ENCODE measurements around the gene ZNF804A.

Gene ZNF804A

DNA sequence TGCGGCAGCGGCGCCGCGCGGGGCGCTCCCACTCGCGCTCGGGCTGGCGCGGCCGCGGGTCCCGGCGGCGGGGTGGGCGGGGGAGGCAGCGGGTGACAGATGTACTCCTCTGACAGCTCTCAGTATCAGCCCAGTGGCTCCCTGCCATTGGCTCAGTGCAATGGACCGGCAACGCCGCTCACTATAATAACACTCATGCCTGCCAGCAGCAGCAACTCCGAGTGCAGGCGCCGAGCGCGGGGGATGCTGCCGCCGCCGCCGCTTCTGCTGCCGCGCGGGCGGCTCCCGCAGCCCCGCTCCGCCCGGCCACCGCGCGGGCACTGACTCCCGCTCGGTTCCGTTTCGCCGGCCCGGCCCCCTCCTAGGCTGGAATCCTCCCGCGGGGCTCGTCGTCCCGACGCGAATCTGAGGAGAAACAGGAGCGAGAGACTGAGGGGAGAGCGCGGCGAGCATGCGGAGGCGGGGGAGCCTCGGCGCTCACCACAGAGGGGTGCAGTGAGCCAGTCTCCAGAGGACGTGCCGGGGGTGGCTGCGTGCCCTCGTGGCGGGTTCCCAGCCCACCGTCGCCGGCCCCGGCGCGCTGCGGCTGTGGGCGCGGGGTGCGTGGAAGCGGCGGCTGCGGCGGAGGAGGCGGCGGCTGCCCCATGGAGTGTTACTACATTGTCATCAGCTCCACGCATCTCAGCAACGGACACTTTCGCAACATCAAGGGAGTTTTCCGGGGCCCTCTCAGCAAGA is at the start of gene ZNF804A:
ZNF804A (plus strand) TSS at position 214 of the 738 bp plus-strand sequence; CDS start at position 645, 431 bp downstream.
- peak; percentile 57 for DNase-seq

DNA sequence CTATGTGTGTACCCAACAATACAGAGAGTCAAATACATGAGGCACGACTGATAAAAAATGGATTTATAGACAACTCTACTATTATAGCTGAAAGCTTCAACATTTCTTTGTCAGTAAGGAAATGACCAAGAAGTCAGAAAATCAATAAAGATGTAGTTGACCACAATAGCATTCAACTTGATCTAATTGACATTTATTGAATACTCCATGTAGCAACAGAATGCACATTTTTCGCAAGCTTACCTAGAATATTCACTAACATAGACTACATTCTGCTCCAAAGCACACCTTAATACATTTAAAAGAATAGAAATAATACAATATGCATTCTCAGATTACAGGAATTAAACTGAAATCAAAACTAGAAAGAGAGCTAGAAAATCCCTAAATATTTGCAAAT is 49.2 kb upstream of the ZNF804A start:
- no peak for DNase-seq

DNA sequence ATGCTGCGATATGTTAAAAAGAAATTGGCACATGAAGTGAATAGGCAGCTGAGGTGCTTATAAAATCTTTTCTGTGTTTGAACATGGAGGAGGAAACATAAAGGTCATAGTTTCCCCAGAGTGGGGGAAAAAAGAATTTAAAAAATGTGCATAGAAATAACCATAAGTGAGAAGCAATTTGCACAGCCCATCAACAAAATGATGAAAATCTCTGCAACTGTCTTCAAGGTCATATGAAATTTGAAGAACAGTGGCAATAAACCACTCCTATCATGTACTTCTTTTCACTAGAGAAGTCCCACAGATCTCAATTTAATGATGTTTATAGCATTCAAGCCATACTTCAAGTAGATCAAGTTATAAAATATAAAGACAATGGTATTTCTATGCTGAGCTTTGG is 46.7 kb upstream of the ZNF804A start:
- DNase-seq, result no peak

DNA sequence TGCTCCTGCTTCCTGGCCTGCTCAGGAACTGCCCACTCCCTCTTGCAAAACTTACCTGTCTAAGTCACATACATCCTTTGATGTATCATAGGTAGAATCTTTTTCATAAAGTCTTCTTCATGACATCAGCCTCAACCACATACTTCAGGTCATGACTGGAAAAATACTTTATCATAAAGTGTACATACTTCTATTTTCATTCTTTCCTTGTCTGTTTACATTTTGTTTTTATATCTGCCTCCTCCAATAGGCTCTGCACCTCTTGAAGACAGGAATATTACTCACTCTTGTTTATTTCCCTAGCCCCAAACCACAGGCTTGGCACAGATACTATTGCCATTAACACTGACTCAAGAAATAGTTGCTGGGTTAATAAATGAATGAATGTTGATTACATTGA is 43.6 kb upstream of the ZNF804A start:
- DNase-seq, result no peak

DNA sequence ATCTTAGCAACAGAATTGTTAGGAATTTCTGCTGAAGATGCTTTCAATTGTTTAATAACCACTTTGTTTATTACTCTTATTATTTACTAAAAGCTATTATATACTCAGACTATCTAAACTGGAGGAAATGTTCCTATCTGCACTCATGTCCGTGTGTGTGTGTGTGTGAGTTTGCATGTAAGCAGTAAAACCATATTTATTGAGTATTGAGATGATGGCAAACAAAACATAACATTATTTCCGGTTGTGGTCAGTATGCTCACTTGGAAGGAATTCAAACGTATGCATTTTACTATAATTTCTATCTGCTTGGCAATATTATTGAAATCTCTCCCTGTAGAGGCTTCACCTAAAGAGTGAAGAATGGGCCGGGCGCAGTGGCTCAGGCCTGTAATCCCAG is 43.0 kb upstream of the ZNF804A start:
- no peak for DNase-seq

DNA sequence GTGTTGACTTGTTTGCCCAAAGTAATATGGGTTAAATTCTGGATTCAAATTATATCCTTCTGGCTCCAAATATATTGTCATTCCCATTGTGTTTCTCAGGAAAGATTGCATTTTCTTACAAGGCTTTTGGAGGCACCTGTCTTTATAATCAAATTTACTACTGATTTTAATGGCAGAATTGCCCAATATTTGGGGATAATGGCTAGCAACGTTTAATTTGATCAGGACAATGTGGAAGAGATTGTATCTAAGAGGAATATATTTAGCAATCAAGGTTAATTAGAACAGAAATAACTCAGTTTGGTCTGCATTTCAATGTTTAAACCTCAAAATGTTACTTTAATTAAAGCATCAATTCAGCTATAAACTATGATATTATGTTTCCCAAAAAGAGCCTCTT is 41.7 kb upstream of the ZNF804A start:
- DNase-seq, result no peak

DNA sequence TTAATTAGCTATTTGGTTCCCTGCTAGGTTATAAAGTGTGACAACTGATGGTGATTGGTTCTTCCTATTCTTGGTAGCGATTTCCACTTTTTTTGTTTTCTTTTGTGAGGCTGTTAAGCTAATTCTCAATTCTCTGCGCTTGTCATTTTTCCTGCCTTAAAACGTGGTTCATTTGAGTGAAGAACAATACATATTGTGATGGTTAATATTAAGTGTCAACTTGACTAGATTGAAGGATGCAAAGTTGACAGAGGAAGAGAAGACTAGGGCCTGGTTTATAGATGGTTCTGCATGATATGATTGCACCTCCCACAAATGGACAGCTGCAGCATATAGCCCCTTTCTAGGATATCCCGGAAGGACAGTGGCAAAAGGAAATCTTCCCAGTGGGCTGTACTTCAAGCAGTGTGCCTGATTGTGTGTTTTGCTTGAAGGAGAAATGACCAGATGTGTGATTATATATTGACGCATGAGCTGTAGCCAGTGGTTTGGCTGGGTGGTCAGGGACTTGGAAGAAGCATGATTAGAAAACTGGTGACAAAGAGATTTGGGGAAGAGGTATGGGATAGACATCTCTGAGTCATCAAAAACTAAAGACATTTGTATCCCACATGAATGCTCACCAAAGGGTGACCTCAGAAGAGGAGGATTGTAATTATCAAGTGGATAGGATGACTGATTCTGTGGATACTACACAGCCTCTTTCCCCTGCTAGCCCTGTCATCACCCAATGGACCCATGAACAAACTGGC is 39.4 kb upstream of the ZNF804A start:
- no peak for DNase-seq

DNA sequence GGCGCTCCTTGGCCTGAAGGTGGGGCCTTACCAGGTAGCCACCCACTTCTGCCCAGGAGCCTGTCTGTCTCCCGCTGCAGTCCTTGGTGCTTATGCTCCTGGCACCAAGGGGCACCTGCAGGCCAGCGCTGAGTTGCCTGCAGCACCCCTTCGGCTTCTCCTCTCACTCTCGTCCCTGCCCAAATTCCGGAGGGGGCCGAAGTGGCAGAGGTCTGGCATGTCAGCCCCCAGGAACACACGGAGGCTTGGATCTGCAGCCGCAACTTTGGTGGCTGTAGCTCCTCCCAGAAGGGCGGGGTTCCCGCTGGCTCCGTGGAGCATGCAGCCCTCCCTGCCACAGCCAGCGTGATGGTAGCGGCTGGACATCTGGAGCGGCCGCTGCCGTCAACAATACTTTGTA is 37.7 kb upstream of the ZNF804A start:
- no peak for DNase-seq

DNA sequence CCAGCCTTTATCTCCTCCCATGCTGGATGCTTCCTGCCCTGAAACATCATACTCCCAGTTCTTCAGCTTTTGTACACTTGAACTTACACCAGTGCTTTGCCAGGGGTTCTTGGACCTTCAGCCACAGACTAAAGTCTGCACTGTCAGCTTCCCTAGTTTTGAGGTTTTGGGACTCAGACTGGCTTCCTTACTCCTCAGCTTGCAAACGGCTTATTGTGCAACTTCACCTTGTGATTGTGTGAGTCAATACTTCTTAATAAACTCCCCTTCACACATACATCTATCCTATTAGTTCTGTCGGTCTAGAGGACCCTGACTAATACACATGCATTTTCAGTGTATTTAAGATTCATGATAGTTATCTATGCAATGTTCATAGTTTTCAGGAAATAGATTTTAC is 35.8 kb upstream of the ZNF804A start:
- no peak for DNase-seq

DNA sequence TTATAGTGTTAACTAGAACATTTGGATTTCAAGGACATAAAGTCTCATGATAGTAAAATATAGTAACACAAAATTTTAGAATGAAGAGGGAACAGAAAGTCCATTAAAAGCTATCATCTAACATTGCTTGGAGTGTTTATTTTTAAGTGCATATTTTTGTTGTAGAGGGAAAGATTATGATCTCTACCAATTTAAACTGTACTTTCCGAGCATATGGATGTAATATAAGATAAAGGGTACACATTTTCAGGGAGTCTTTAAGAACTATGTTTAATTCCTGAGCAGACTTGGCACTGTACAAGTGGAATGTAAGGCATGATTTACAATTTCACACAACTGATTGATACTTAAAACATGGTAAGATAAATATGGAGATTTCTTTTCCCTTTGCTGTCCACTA is 34.2 kb upstream of the ZNF804A start:
- no peak for DNase-seq

DNA sequence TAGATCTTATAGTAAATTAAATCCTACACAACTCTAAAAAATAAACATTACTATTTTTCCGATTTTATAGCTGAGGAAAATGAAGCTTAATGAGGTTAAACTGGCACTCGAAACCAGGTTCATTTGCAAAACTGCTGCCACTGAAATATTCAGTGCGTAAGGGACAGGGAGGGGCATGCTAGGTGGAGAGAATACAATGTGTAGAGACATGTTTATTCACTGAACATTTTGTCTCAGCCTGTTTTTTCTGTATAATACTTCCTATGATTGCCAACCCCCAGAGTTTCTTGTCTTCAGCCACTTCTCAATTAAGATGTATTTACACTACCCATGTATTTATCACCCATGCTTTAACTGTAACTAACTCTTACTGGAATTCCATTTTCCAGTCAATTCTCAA is 31.6 kb upstream of the ZNF804A start:
- no peak for DNase-seq

DNA sequence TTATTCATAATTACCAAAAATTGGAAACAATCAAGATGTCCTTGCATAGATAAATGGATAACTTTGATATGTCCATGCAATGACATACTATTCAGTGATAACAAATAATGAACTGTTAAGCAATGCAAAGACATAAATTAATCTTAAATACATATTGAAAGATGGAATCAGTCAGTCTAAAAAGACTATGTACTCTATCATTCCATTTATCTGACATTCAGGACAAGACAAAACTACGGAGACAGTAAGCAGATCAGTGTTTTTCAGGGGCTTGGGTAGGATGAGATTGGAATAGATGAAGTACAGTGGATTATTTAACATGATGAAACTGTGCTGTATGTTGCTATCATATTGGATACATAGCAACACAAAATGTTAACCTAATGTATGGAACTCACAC is 21.3 kb upstream of the ZNF804A start:
- no peak for DNase-seq

DNA sequence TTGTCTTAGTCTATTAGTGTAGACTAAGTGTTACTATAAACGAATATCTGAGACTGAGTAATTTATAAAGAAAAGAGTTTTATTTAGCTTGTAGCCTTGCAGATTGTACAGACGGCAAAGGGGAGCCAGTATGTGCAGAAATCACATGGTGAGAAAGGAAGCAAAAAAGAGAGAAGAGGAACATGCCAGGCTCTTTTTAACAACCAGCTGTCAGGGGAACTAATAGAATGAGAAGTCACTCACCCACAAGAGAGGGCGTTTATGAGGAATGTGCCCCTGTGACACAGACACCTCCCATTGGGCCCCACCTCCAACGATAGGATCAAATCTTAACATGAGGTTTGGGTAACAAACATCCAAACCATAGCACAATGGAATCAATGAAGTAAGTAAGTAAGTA is 20.6 kb upstream of the ZNF804A start:
- DNase-seq, result no peak

DNA sequence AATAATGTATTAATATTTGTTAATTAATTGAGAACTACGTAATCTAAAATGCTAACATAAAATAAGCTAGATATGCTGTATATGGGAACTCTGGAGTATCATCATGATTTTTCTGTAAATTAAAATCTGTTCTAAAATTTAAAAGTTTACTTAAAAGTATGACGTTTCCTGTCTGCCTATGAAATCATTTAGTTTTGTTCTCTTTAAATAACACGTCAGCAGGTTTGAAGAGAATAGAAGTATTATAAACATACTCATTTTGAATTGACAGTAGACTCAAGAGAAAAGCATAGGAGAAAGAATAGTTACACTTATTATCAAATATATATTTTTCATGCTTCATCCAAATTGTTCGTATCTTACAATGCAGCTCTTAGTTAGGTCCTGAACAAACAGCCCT is 19.1 kb upstream of the ZNF804A start:
- DNase-seq, result no peak

DNA sequence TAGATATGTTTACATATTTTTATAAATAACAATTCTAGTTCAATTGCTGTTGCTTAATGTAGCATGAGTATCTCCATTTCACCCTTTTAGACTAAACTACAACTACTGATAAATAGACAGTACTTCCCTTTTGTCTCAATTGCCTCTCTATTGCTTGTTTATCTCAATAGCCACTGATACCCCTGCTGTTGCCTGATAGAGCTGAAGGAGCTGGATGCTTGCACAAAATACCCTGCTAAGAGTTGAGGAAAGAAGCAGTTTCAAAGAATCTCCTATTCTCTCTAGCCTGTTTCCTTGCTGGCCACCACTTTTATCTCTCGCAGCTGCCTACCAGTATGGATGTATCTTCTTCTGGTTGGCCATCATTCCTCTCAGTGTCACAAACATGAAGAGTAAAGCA is 16.9 kb upstream of the ZNF804A start:
- no peak for DNase-seq

DNA sequence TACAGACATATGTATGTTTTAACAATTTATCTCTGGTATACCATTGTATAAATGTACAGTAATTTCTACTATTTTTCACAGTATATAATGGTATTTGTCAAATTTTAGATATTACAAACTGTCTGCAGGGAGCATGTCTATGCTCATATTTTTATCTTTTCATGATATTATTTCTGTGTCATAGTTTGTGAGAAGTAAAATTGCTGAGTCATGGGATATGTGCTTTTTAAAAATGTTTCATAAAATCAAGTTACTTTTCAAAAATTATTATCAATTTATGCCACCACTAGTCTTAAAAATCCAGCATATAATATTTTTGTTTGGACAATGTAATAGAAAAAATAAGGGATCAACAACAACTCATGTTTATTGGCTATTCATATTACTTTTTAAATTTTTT is 9.1 kb upstream of the ZNF804A start:
- DNase-seq, result no peak

DNA sequence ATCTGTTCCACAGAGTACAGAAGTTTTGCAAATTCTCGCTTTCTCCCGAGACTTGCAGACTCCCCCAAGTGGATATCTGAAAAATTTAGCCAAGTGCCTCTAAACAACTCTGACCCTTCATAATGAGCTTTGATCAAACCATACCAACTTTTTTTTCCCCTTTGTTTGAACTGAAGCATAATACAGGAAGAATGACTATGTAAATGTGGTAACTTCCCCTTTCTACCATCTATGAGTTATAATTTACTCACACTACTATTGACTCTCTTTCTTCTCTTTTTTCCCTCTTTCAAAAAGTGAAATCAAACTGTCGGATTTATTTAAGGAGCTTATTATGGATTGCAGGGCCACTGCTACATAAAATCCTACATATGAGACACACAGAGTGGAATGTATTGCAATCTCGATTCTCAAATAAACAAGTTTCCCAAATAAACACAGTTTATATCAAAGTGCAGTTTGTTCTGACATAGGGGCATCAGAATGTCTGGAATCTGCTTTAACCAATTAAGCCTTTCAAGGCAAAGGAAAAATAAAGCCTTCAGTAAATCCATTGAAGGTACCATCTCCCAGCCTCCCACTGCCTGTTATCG is 1.4 kb upstream of the ZNF804A start:
- no peak for DNase-seq

DNA sequence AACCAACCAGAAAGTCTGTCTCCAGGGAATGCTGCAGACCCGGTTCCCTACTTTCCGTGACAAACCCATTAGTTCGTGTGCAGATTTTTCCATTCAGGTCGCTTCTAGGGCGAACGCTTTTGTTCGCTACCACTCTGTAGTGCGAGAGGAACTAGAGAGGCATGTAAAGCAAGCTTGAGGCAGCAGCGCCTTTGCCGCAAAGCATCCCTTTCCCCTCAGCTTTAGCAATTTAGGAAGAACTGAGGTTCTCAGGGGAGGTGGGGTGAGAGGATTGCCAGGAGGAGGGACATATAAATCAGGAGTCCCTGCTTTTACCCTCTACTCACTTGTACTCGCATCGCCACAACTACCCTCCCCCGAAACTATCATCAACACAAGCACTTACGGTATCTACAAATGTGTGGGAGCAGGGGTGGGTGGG is 748 bp upstream of the ZNF804A start:
- DNase-seq, result no peak

DNA sequence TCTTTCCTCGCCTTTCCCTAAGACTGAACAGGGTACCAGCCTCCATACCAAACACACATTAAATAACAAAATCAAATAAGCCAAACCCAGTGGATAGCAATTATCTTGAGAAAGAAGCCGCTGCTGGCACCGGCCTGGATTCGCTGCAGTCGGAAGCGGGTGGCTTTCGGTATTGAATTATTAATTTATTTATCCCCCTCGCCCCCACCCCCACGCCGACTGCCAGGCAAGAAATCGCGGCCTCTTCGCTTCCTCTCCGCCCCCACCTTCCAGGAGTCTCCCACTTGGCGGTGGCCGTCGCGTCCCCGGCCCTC is 370 bp upstream of the ZNF804A start:
- DNase-seq, result no peak

DNA sequence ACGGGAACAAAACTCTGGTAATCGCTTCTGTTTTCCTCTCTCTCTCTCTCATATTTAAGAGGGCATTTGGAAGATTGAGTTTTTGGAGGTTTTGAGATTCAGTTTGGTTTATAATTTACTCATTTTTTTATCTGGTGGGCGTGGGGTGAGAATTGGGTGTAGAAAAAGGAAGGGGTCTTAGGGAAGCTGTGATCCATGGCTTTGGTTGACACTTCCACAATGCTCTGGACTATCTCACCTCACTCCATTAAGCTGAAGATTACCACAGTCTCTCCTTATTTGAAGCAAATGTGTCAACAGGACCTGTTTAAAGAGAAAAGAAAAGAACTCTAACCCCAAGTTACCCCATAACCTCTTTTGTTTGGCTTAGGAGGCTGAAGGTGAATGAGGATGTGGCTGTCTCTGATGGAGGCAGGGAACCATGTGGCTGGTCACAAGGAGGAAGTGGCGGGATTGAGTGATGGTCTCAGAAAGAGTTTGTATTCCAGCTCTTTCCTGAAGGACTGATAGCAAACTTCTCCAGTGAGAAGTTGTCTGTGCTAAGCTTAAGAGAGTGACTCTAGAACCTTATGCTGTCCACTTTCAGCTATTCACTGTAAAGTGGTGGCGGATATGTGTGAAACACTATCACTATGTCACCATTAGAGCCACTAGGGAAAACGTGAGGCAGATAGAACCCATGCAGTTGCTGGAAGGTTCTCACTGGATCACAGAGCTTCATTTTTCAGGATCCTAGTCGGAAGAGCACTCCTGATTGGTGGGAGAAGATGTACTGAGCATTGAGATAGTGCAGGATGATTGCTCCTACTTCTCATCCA is 934 bp downstream of the ZNF804A start:
- no peak for DNase-seq

DNA sequence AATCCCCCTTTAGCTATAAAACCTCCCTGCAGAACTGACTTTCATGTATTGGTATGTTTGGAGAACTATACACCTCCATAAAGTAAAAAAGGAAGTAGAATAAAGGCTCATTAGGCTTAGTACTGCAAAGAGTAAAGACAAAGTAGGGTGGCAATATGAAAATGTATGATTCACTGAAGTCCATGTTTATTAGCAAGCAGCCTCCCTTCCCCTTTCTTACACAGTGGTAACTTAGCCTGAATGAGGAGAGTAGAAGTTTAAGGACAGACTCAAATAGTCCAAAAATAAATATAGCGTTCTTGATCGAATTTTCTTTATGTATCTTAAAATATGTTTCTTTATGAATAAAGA is 1.5 kb downstream of the ZNF804A start:
- DNase-seq, result no peak

DNA sequence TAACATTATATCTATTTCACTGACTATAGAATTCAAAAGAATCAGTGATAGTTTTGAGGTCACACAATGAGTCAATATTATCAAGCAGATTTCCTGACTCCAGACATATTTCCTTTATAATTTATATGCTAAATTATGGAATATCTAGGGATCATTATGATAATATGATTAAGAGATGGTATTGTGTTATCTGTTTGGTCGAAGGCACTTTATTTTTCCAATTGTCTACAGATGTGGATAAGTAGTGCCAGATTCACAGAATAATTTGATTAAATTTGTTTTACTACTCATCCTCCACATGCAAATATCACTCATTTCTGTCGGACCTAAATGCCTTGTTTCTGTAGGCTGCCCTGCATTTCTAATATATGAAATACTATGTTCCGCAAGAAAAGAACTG is 4.4 kb downstream of the ZNF804A start:
- DNase-seq, result no peak

DNA sequence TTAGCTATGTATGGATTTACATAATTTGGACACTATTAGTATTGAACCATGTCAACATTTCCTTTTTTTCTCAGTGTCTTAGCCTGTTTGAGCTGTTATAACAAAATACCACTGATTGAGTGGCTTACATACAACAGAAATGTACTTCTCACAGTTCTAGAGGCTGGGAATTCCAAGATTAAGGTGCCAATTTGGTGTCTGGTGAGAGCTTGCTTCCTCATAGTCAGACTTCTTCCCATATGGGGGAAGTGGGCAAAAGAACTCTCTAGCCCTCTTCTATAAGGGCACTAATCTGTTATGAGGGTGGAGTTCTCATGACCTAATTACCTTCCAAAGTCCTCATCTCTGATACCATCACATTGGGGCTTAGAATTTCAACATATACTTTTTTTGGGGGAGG is 12.6 kb downstream of the ZNF804A start:
- DNase-seq, result no peak

Measured in NCI-H1105 (cell line).